ENCODE data around the gene GMFB. TPM values are rescaled to one million over a fixed set of nuclear protein-coding genes. Genes with fewer than 3 reads are reported as not detected.

GMFB gene
- total RNA-seq, 1 donor from 2014 or later: 36.8 TPM

- no peak for TF ChIP-seq CTCF (IDR thresholded peaks at IDR 0.05)
- DNase-seq (ENCODE audit: low spot score): no peak
- Mint-ChIP-seq H3K9me3 (ENCODE audit: low read depth) (no peaks in the 10 kb centered on the region), H3K4me3 (ENCODE audit: unreplicated experiment) (no peak overlapping the region), H3K27me3 (ENCODE audit: low read depth) (no peaks in the 10 kb centered on the region), H3K27ac (ENCODE audit: unreplicated experiment) (peak overlapping the region; percentile 62), H3K4me1 (ENCODE audit: low read depth) (peaks cover 70% of the 10 kb centered on the region), H3K36me3 (ENCODE audit: low read depth) (no peaks in the 10 kb centered on the region)
Observed at GRCh38 chr14:54435500-54435981, 53.2 kb downstream of the GMFB start.

- no peak for TF ChIP-seq CTCF (IDR thresholded peaks at IDR 0.05)
- Mint-ChIP-seq H3K36me3 (ENCODE audit: low read depth) (peaks cover 20% of the 10 kb centered on the region), H3K27me3 (ENCODE audit: low read depth) (no peaks in the 10 kb centered on the region), H3K4me3 (ENCODE audit: unreplicated experiment) (no peak overlapping the region), H3K27ac (ENCODE audit: unreplicated experiment) (no peak overlapping the region), H3K9me3 (ENCODE audit: low read depth) (no peaks in the 10 kb centered on the region), H3K4me1 (ENCODE audit: low read depth) (peaks cover 19% of the 10 kb centered on the region)
- no peak for DNase-seq (ENCODE audit: low spot score)
Observed at GRCh38 chr14:54428527-54428926, 60.3 kb downstream of the GMFB start.

- Mint-ChIP-seq H3K27ac (ENCODE audit: unreplicated experiment) (no peak overlapping the region), H3K27me3 (ENCODE audit: low read depth) (no peaks in the 10 kb centered on the region), H3K36me3 (ENCODE audit: low read depth) (peaks cover 20% of the 10 kb centered on the region), H3K4me3 (ENCODE audit: unreplicated experiment) (no peak overlapping the region), H3K4me1 (ENCODE audit: low read depth) (peaks cover 13% of the 10 kb centered on the region), H3K9me3 (ENCODE audit: low read depth) (no peaks in the 10 kb centered on the region)
- no peak for DNase-seq (ENCODE audit: low spot score)
- TF ChIP-seq CTCF (IDR thresholded peaks at IDR 0.05): no peak
Observed at GRCh38 chr14:54427871-54428270, 60.9 kb downstream of the GMFB start.

- DNase-seq (ENCODE audit: low spot score): no peak
Observed at GRCh38 chr14:54425537-54426274, 63.1 kb downstream of the GMFB start.

GRCh38 chr14:54425068-54425467, 63.7 kb downstream of the GMFB start:
- no peak overlapping the region for H3K4me3 Mint-ChIP-seq (ENCODE audit: unreplicated experiment)
- peaks cover 11% of the 10 kb centered on the region for H3K4me1 Mint-ChIP-seq (ENCODE audit: low read depth)
- no peak for TF ChIP-seq CTCF (IDR thresholded peaks at IDR 0.05)
- H3K36me3 Mint-ChIP-seq (ENCODE audit: low read depth): peaks cover 20% of the 10 kb centered on the region
- DNase-seq (ENCODE audit: low spot score): no peak
- H3K27ac Mint-ChIP-seq (ENCODE audit: unreplicated experiment): no peak overlapping the region
- no peaks in the 10 kb centered on the region for H3K27me3 Mint-ChIP-seq (ENCODE audit: low read depth)
- H3K9me3 Mint-ChIP-seq (ENCODE audit: low read depth): no peaks in the 10 kb centered on the region

More at GRCh38 chr14:54425537-54426274, 63.1 kb downstream of the GMFB start:
- Mint-ChIP-seq H3K27ac (ENCODE audit: unreplicated experiment) (no peak overlapping the region), H3K4me3 (ENCODE audit: unreplicated experiment) (no peak overlapping the region), H3K36me3 (ENCODE audit: low read depth) (peaks cover 20% of the 10 kb centered on the region), H3K4me1 (ENCODE audit: low read depth) (peaks cover 7% of the 10 kb centered on the region), H3K9me3 (ENCODE audit: low read depth) (no peaks in the 10 kb centered on the region), H3K27me3 (ENCODE audit: low read depth) (no peaks in the 10 kb centered on the region)
- TF ChIP-seq CTCF (IDR thresholded peaks at IDR 0.05): no peak

Other genes starting within 250 kb of the GMFB start
- 5.3 to 10.4 TPM (median 8.9 TPM) in 3 replicates for gene CDKN3, start 92.0 kb downstream of the GMFB start, total RNA-seq
- gene CNIH1, start 47.6 kb downstream of the GMFB start, total RNA-seq: 131 to 141 TPM (median 140 TPM) in 3 replicates
- gene CGRRF1, start 20.9 kb upstream of the GMFB start, total RNA-seq: 13.6 to 17.6 TPM (median 13.7 TPM) in 3 replicates
- 53.3 to 59.3 TPM (median 57.0 TPM) in 3 replicates for gene SAMD4A, start 78.1 kb upstream of the GMFB start, total RNA-seq